Neural progenitor cell (in vitro differentiated cells): Measurements from ENCODE around the gene PSG6. TPM values are rescaled to one million over a fixed set of nuclear protein-coding genes. Genes with fewer than 3 reads are reported as not detected.
"Not testable (repeated sequence)": the region's sequence is repeated elsewhere in the genome, so short reads cannot be mapped to it uniquely, and the experiment has no call there.

Source experiments
- DNase-seq: peaks from one replicate; pipeline ENCODE4 v3.0.0-alpha.2; 2016; ENCODE audit warnings: low spot score
- H2AFZ ChIP-seq: fragments of 200-600 bp; sonication (generic); replicated peaks from 2 replicates; pipeline ENCODE4 v1.6.1; 2016; ENCODE audit warnings: antibody characterized with exemption
- H3F3A ChIP-seq: fragments of 200-600 bp; sonication (generic); 2 replicates; pipeline ENCODE4 v1.6.1; 2016; ENCODE audit warnings: antibody characterized with exemption, low read depth
- H3K27ac ChIP-seq: fragments of 200-600 bp; sonication (generic); 2 replicates; pipeline ENCODE4 v1.5.1; 2016; ENCODE audit warnings: mild to moderate bottlenecking
- H3K27me3 ChIP-seq: fragments of 200-600 bp; sonication (generic); 2 replicates; pipeline ENCODE4 v1.6.1; 2016; ENCODE audit warnings: mild to moderate bottlenecking, moderate library complexity
- H3K36me3 ChIP-seq: fragments of 200-600 bp; sonication (generic); 2 replicates; pipeline ENCODE4 v1.5.1; 2016
- H3K4me1 ChIP-seq: fragments of 200-600 bp; sonication (generic); 2 replicates; pipeline ENCODE4 v1.6.1; 2016; ENCODE audit warnings: mixed run types
- H3K4me2 ChIP-seq: fragments of 200-600 bp; sonication (generic); 2 replicates; pipeline ENCODE4 v1.6.1; 2016
- H3K4me3 ChIP-seq: fragments of 200-600 bp; sonication (generic); 2 replicates; pipeline ENCODE4 v1.5.1; 2016
- H3K79me2 ChIP-seq: fragments of 200-600 bp; sonication (generic); 2 replicates; pipeline ENCODE4 v1.6.1; 2016; ENCODE audit warnings: low read depth
- H3K9ac ChIP-seq: fragments of 200-600 bp; sonication (generic); 2 replicates; pipeline ENCODE4 v1.6.1; 2016
- H3K9me3 ChIP-seq: fragments of 200-600 bp; sonication (generic); 2 replicates; pipeline ENCODE4 v1.5.1; 2016; ENCODE audit warnings: low read depth
- H4K20me1 ChIP-seq: fragments of 200-600 bp; sonication (generic); 2 replicates; pipeline ENCODE4 v1.6.1; 2016; ENCODE audit warnings: low read depth
- H3K27ac Mint-ChIP-seq: 3 replicates; pipeline ENCODE4 v1.8.0; 2021; ENCODE audit warnings: mixed read lengths
- H3K27me3 Mint-ChIP-seq: 2 replicates; pipeline ENCODE4 v1.8.0; 2022; ENCODE audit warnings: low read depth, mild to moderate bottlenecking, inconsistent platforms, moderate library complexity, mixed read lengths; ENCODE audit not compliant: insufficient read depth
- H3K36me3 Mint-ChIP-seq: 3 replicates; pipeline ENCODE4 v1.8.0; 2021; ENCODE audit warnings: mixed read lengths
- H3K4me1 Mint-ChIP-seq: 3 replicates; pipeline ENCODE4 v1.8.0; 2021; ENCODE audit warnings: mixed read lengths
- H3K4me3 Mint-ChIP-seq: 3 replicates; pipeline ENCODE4 v1.8.0; 2021; ENCODE audit warnings: mild to moderate bottlenecking, moderate library complexity, mixed read lengths
- H3K9me3 Mint-ChIP-seq: 3 replicates; pipeline ENCODE4 v1.8.0; 2020; ENCODE audit warnings: mixed read lengths
- CTCF ChIP-seq: fragments of 200-600 bp; sonication (generic); IDR thresholded peaks from 2 replicates; pipeline ENCODE4 v1.5.1; 2017; ENCODE audit warnings: antibody characterized with exemption, mild to moderate bottlenecking
- EZH2 ChIP-seq: fragments of 200-600 bp; sonication (generic); IDR thresholded peaks from 2 replicates; pipeline ENCODE4 v1.6.1; 2017; ENCODE audit warnings: antibody characterized with exemption, mild to moderate bottlenecking, moderate library complexity
- EZH2phosphoT487 ChIP-seq: fragments of 200-600 bp; sonication (generic); IDR thresholded peaks from 2 replicates; pipeline ENCODE4 v1.6.1; 2017; ENCODE audit warnings: antibody characterized with exemption
- total RNA-seq: library from RNA; depleted of rRNA; stranded (reverse); fragments of >200 nt; gene quantifications from 2 replicates; pipeline ENCODE4 v1.2.3, GENCODE V29; 2015; ENCODE audit warnings: low replicate concordance

PSG6 gene
- total RNA-seq, 1 donor from 2014 or later = not detected

- no peak overlapping the region for H3K4me3 ChIP-seq
- H3K4me2 ChIP-seq = no peak overlapping the region
- no peak overlapping the region for H3K4me3 Mint-ChIP-seq
- peaks cover 7% of the 10 kb centered on the region for H3K9me3 ChIP-seq
- no peaks in the 10 kb centered on the region for H3K4me1 ChIP-seq
- H3K9me3 Mint-ChIP-seq = peaks cover 42% of the 10 kb centered on the region
- no peak for DNase-seq
- H3F3A ChIP-seq = no peaks in the 10 kb centered on the region
- no peak overlapping the region for H2AFZ ChIP-seq
- H3K36me3 Mint-ChIP-seq = no peaks in the 10 kb centered on the region
- H3K79me2 ChIP-seq = no peaks in the 10 kb centered on the region
- no peaks in the 10 kb centered on the region for H3K36me3 ChIP-seq
- H3K9ac ChIP-seq = no peak overlapping the region
- no peak overlapping the region for H3K27ac ChIP-seq
- H4K20me1 ChIP-seq = no peaks in the 10 kb centered on the region
- no peaks in the 10 kb centered on the region for H3K27me3 ChIP-seq
- peaks cover 2% of the 10 kb centered on the region for H3K27me3 Mint-ChIP-seq
- no peaks in the 10 kb centered on the region for H3K4me1 Mint-ChIP-seq
- TF ChIP-seq CTCF (no peak), EZH2phosphoT487 (no peak), EZH2 (no peak)
- no peak overlapping the region for H3K27ac Mint-ChIP-seq
These were observed 24.6 kb upstream of the PSG6 start for GRCh38 chr19:42942187-42942789.

GRCh38 chr19:42937107-42937506 lies 19.4 kb upstream of the PSG6 start, which contains the start of gene PSG7:
TSS of gene PSG7 (minus strand) at chr19:42937207. CDS start at chr19:42937076, 131 bp downstream.
- H3F3A ChIP-seq, H3K4me3 ChIP-seq, H2AFZ ChIP-seq, H3K4me1 ChIP-seq, H4K20me1 ChIP-seq, H3K36me3 ChIP-seq, H3K4me1 Mint-ChIP-seq, DNase-seq, H3K27ac ChIP-seq, H3K79me2 ChIP-seq, H3K4me2 ChIP-seq, H3K9me3 ChIP-seq, H3K36me3 Mint-ChIP-seq, H3K27me3 Mint-ChIP-seq, H3K27ac Mint-ChIP-seq, H3K27me3 ChIP-seq, H3K4me3 Mint-ChIP-seq, H3K9ac ChIP-seq: not testable (repeated sequence)
- H3K9me3 Mint-ChIP-seq = peaks cover 56% of the 10 kb centered on the region

- not testable (repeated sequence) for H4K20me1 ChIP-seq, H3K4me1 ChIP-seq, H3K9ac ChIP-seq, H3K27me3 Mint-ChIP-seq, H3K79me2 ChIP-seq, H3F3A ChIP-seq, H3K27ac ChIP-seq, H3K36me3 ChIP-seq, DNase-seq, H3K4me3 ChIP-seq, H2AFZ ChIP-seq, H3K4me3 Mint-ChIP-seq, H3K4me2 ChIP-seq, H3K27ac Mint-ChIP-seq, H3K9me3 ChIP-seq, H3K36me3 Mint-ChIP-seq, H3K4me1 Mint-ChIP-seq, H3K27me3 ChIP-seq
- peaks cover 53% of the 10 kb centered on the region for H3K9me3 Mint-ChIP-seq
These were observed 17.0 kb upstream of the PSG6 start for GRCh38 chr19:42934726-42935125.

GRCh38 chr19:42934183-42934582 lies 16.5 kb upstream of the PSG6 start:
- H3K9ac ChIP-seq, DNase-seq, H4K20me1 ChIP-seq, H3K4me1 Mint-ChIP-seq, H3K9me3 ChIP-seq, H3K79me2 ChIP-seq, H2AFZ ChIP-seq, H3K4me3 Mint-ChIP-seq, H3K27me3 Mint-ChIP-seq, H3K4me3 ChIP-seq, H3K4me2 ChIP-seq, H3K27ac ChIP-seq, H3F3A ChIP-seq, H3K36me3 ChIP-seq, H3K27ac Mint-ChIP-seq, H3K27me3 ChIP-seq, H3K4me1 ChIP-seq, H3K36me3 Mint-ChIP-seq: not testable (repeated sequence)
- peaks cover 49% of the 10 kb centered on the region for H3K9me3 Mint-ChIP-seq

- not testable (repeated sequence) for DNase-seq, H2AFZ ChIP-seq, H3K27ac ChIP-seq, H3K4me3 ChIP-seq, H3K27ac Mint-ChIP-seq, H3K4me1 ChIP-seq, H3K36me3 ChIP-seq, H3K27me3 Mint-ChIP-seq, H3K4me3 Mint-ChIP-seq, H3K36me3 Mint-ChIP-seq, H3K9me3 ChIP-seq, H3K79me2 ChIP-seq, H3K4me1 Mint-ChIP-seq, H3F3A ChIP-seq, H4K20me1 ChIP-seq, H3K9ac ChIP-seq, H3K4me2 ChIP-seq, H3K27me3 ChIP-seq
- H3K9me3 Mint-ChIP-seq = peaks cover 49% of the 10 kb centered on the region
These were observed 15.7 kb upstream of the PSG6 start for GRCh38 chr19:42933412-42933811.

GRCh38 chr19:42932485-42933101 lies 14.9 kb upstream of the PSG6 start:
- H3K4me3 ChIP-seq, H4K20me1 ChIP-seq, DNase-seq, H3K27me3 Mint-ChIP-seq, H3K79me2 ChIP-seq, H3K27ac ChIP-seq, H3K27me3 ChIP-seq, H3K27ac Mint-ChIP-seq, H3K9ac ChIP-seq, H3K36me3 ChIP-seq, H3K4me1 Mint-ChIP-seq, H3K4me1 ChIP-seq, H2AFZ ChIP-seq, H3K4me2 ChIP-seq, H3F3A ChIP-seq, H3K4me3 Mint-ChIP-seq, H3K9me3 ChIP-seq, H3K36me3 Mint-ChIP-seq: not testable (repeated sequence)
- H3K9me3 Mint-ChIP-seq = peaks cover 48% of the 10 kb centered on the region
